ENCODE results near the gene VAC14.

The VAC14 gene

DNA sequence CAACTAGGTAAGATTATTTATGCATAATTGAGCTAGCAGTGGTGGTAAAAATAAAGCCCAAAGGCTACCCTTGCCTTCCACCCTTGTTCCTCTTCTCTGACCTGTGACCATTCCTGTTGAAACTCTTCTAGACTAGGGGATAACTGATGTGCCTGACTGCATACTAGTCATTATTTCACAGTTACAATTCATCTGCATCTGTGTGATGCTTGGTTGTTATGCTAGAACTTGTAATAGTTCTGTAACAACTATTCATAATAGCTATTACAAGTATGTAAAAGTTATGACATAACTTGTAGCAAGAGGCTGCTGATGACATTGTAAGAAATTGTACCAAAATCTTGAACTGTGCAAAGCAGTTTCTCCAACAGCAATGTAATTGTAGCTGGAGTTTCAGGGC is 2.4 kb upstream of the VAC14 start:
- TF ChIP-seq, protein P1, sequence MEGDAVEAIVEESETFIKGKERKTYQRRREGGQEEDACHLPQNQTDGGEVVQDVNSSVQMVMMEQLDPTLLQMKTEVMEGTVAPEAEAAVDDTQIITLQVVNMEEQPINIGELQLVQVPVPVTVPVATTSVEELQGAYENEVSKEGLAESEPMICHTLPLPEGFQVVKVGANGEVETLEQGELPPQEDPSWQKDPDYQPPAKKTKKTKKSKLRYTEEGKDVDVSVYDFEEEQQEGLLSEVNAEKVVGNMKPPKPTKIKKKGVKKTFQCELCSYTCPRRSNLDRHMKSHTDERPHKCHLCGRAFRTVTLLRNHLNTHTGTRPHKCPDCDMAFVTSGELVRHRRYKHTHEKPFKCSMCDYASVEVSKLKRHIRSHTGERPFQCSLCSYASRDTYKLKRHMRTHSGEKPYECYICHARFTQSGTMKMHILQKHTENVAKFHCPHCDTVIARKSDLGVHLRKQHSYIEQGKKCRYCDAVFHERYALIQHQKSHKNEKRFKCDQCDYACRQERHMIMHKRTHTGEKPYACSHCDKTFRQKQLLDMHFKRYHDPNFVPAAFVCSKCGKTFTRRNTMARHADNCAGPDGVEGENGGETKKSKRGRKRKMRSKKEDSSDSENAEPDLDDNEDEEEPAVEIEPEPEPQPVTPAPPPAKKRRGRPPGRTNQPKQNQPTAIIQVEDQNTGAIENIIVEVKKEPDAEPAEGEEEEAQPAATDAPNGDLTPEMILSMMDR (IDR thresholded peaks at IDR 0.05) = no peak

DNA sequence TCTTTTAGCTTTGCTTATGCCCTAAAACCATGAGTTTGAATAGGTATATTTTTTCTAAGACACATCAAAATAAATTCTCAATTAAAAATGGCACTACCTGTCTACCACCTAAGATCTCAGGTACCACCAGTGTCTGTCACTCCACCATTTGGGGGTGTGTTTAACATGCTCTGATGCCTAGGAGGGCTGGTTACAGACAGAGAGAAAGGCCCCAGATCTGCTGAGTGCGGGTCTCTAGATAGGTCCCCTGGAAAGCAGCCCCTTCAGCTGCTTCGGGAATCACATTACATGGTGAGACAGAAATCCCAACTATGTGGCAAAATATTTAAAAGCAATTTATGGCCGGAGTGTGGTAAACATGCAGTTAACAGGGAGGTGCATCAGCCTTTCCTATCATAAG is 653 bp upstream of the VAC14 start:
- TF ChIP-seq, protein P1 (IDR thresholded peaks at IDR 0.05) = no peak

DNA sequence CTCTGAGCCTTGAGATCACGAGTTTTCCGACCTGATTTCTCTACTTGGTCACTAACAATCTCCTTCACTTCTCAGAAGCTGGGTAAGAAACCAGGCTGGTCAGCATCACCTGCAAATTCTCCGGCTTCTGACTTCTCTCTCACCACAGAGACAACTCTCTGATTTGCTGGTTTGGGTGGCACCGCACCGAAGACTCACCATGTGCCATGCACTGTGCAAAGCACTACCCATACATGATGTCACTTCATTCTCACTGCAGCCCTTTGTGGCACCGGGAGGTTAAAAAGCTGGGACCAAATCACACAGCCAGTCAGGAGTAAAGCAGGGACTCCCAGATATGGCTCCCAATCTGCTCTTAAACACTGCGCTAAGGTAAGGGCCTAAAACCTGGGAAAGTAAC is 647 bp downstream of the VAC14 start:
- TF ChIP-seq, protein P1 (IDR thresholded peaks at IDR 0.05) = no peak

DNA sequence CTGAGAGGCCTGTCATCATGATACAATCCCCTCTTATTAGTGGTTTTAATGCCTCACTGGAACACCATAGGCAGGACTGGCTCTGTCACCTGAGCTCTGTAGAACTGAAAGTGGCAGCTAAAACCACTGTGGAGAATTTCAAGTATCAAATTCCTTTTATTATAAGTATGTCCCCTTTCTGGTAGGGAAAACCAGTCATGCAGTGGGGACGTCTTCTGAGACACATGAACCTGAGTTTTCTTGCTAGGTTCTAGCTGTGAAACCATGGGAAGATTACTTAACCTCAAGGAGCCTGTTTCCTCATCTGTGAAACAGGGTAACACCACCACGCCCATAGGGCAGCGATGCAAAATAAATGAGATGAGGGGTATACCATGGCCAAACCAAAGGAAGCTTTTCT is 4.7 kb downstream of the VAC14 start:
- TF ChIP-seq, protein P1 (IDR thresholded peaks at IDR 0.05) = no peak

DNA sequence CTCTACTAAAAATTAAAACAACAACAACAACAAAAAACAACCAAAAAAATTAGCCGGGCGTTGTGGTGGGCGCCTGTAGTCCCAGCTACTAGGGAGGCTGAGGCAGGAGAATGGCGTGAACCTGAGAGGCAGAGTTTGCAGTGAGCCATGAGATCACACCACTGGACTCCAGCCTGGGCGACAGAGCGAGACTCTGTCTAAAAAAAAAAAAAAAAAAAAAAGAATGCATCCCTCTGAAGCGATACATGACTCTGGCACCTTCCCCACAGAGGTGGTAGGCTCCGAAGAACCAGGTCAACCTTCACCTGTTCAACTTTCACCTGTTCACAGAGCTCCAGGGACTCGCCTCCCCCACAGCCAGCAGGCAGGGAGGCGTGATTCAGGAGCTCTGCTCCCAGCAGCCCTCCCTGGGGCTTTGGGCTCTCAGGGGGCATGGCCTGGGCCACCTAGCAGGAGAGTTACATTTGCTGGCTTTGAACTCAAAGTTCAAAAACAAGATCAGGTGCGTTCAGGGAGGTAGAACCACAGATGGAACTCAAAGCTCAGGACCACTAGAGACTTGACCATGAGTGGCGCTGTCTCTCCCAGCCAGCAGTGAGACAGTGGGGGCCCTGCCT is 5.6 kb downstream of the VAC14 start:
- TF ChIP-seq, protein P1 (IDR thresholded peaks at IDR 0.05) = no peak

DNA sequence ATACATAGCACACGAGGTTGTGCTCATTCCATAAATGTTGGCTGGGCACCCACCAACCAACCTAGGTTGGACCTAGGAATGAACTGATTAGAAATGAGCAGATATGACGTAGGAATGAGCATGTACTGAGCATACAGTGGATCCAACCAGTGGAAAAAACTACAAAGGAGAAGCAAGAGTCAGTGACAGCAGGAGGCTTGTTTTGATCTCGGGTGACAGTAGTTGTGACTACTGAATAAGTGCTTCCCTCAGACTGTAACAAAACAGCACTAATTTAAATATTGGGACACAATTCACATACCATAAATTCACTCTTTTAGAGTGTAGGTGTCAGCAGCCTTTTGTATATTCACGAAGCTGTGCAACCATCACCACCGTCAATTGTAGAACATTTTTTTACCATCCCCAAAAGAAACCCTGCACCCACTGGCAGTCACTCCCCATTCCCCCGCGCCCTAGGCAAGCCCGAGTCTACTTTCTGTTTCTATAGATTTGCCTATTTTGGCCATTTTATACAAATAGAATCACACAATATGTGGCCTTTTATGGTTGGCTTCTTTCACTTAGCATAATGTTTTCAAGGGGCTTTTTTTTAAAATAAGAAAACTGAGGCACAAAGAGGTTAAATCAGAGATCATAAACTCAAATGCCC is 7.0 kb downstream of the VAC14 start:
- TF ChIP-seq, protein P1 (IDR thresholded peaks at IDR 0.05) = no peak

DNA sequence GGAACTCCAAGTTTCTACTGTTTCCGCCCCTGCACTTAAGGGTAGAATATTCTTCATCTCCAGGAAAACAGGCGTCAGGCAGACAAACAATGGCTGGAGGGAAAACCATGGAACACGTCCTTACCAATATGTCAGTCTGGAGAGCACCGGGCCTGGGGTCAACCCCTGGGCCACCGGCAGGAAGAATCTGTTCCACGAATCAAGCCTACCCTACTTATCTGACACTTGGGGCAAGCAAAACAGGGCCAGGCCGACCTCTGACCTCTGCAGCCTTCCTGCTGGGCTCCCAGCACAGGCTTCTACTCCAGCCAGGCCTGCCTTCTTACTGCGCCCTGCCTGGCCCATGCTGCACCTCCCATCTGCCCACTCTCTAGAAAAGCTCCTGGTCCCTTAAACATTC is 10.1 kb downstream of the VAC14 start:
- TF ChIP-seq, protein P1 (IDR thresholded peaks at IDR 0.05) = no peak
